ENCODE data around the gene P4HB.

The P4HB gene

GRCh38 chr17:81804559-81805399, 55.6 kb downstream of the P4HB start:
- Histone ChIP-seq H3K36me3 (no peaks in the 10 kb centered on the region), H3K4me1 (peaks cover 0 to 22% (median 17%) of the 10 kb centered on the region in 4 donors), H3K9me3 (peaks cover 0 to 7% (median 0%) of the 10 kb centered on the region in 3 donors), H3K27me3 (peaks cover 0 to 91% of the 10 kb centered on the region in 2 donors), H3K4me3 (peak overlapping the region in 1 of 2 donors; percentile 7), H3K27ac (no peak overlapping the region)
- DNase-seq: no peak
- intact Hi-C loops (cut with DNase I; ENCODE audit: low total_unique reads): no loop called here
- no peak for TF ChIP-seq CTCF (IDR thresholded peaks at IDR 0.05)

GRCh38 chr17:81803728-81804558, 56.4 kb downstream of the P4HB start, which contains the start of gene GCGR:
Gene GCGR (plus strand): TSS chr17:81804150. CDS start chr17:81809019, 4,869 bp downstream.
- Histone ChIP-seq H3K36me3 (no peaks in the 10 kb centered on the region), H3K4me3 (peak within 1 kb of the TSS in 1 of 2 donors; percentile 7), H3K27me3 (peaks cover 0 to 85% of the 10 kb centered on the region in 2 donors), H3K4me1 (peaks cover 0 to 22% (median 17%) of the 10 kb centered on the region in 4 donors), H3K9me3 (peaks cover 0 to 7% (median 0%) of the 10 kb centered on the region in 3 donors), H3K27ac (no peak within 1 kb of the TSS)
- DNase-seq: no peak
- intact Hi-C loops (cut with DNase I; ENCODE audit: low total_unique reads): no loop called here
- TF ChIP-seq CTCF (IDR thresholded peaks at IDR 0.05): no peak

- no peak for TF ChIP-seq CTCF (IDR thresholded peaks at IDR 0.05)
- Histone ChIP-seq H3K9me3 (peaks cover 0 to 7% (median 0%) of the 10 kb centered on the region in 3 donors), H3K36me3 (no peaks in the 10 kb centered on the region), H3K27ac (no peak overlapping the region), H3K4me3 (no peak overlapping the region), H3K27me3 (peaks cover 0 to 79% of the 10 kb centered on the region in 2 donors), H3K4me1 (peaks cover 0 to 22% (median 17%) of the 10 kb centered on the region in 4 donors)
- intact Hi-C loops (cut with DNase I; ENCODE audit: low total_unique reads): no loop called here
- DNase-seq: no peak
Observed at GRCh38 chr17:81802856-81803643, 57.3 kb downstream of the P4HB start.

- H3K36me3 ChIP-seq: no peaks in the 10 kb centered on the region
- no peak for TF ChIP-seq CTCF (IDR thresholded peaks at IDR 0.05)
- H3K27me3 ChIP-seq: peaks cover 0 to 71% of the 10 kb centered on the region in 2 donors
- peaks cover 0 to 22% (median 17%) of the 10 kb centered on the region in 4 donors for H3K4me1 ChIP-seq
- peaks cover 0 to 7% (median 0%) of the 10 kb centered on the region in 3 donors for H3K9me3 ChIP-seq
- H3K4me3 ChIP-seq: no peak overlapping the region
- DNase-seq: no peak
- no peak overlapping the region for H3K27ac ChIP-seq
- intact Hi-C loops (cut with DNase I; ENCODE audit: low total_unique reads): no loop called here
Observed at GRCh38 chr17:81802048-81802758, 58.1 kb downstream of the P4HB start.
